GM12892 (cell line): Measurements from ENCODE around the gene DCAKD.

Experiments
- POLR2A ChIP-seq: IDR thresholded peaks from 2 replicates; pipeline ENCODE4 v1.6.1; 2011; ENCODE audit warnings: low read depth, low read length, control low read depth
- POLR2AphosphoS5 ChIP-seq: IDR thresholded peaks from 2 replicates; pipeline ENCODE4 v1.6.1; 2011; ENCODE audit warnings: low read depth, low read length, control low read depth
- TAF1 ChIP-seq: IDR thresholded peaks from 2 replicates; pipeline ENCODE4 v1.6.1; 2011; ENCODE audit warnings: low read depth, mild to moderate bottlenecking, control low read depth, low read length, borderline replicate concordance

- TF ChIP-seq POLR2A, result no peak
- no peak for TF ChIP-seq POLR2AphosphoS5
- TF ChIP-seq TAF1, result no peak
Measured at GRCh38 chr17:45087504-45087975, 36.1 kb upstream of the DCAKD start.
